ENCODE results near the gene ACOT13.
"Not testable (repeated sequence)": the region's sequence is repeated elsewhere in the genome, so short reads cannot be mapped to it uniquely, and the experiment has no call there.

ACOT13 gene

GRCh38 chr6:24699521-24700359 lies 32.9 kb downstream of the ACOT13 start:
- Histone ChIP-seq H3K36me3 (ENCODE audit: control insufficient read depth, insufficient read depth, low read length) (no peaks in the 10 kb centered on the region), H3K9me3 (ENCODE audit: control insufficient read depth, low read length) (no peaks in the 10 kb centered on the region), H3K9ac (ENCODE audit: low read length) (no peak overlapping the region), H3K4me1 (ENCODE audit: control insufficient read depth, insufficient read depth, low read length) (no peaks in the 10 kb centered on the region), H3K27me3 (ENCODE audit: control insufficient read depth, insufficient read depth, low read length) (no peaks in the 10 kb centered on the region), H3K4me3 (ENCODE audit: low read length) (no peak overlapping the region)

GRCh38 chr6:24702720-24703282 lies 35.9 kb downstream of the ACOT13 start:
- no peaks in the 10 kb centered on the region for H3K9me3 ChIP-seq (ENCODE audit: control insufficient read depth, low read length)
- no peaks in the 10 kb centered on the region for H3K4me1 ChIP-seq (ENCODE audit: control insufficient read depth, insufficient read depth, low read length)
- H3K4me3 ChIP-seq (ENCODE audit: low read length), result no peak overlapping the region
- H3K36me3 ChIP-seq (ENCODE audit: control insufficient read depth, insufficient read depth, low read length), result no peaks in the 10 kb centered on the region
- H3K27me3 ChIP-seq (ENCODE audit: control insufficient read depth, insufficient read depth, low read length), result no peaks in the 10 kb centered on the region
- H3K9ac ChIP-seq (ENCODE audit: low read length), result no peak overlapping the region

- no peak overlapping the region for H3K9ac ChIP-seq (ENCODE audit: low read length)
- no peak overlapping the region for H3K4me3 ChIP-seq (ENCODE audit: low read length)
- H3K9me3 ChIP-seq (ENCODE audit: control insufficient read depth, low read length), result no peaks in the 10 kb centered on the region
- H3K27me3 ChIP-seq (ENCODE audit: control insufficient read depth, insufficient read depth, low read length), result no peaks in the 10 kb centered on the region
- no peaks in the 10 kb centered on the region for H3K4me1 ChIP-seq (ENCODE audit: control insufficient read depth, insufficient read depth, low read length)
- no peaks in the 10 kb centered on the region for H3K36me3 ChIP-seq (ENCODE audit: control insufficient read depth, insufficient read depth, low read length)
Measured at GRCh38 chr6:24704468-24704867, 37.6 kb downstream of the ACOT13 start.

GRCh38 chr6:24708612-24709011 lies 41.7 kb downstream of the ACOT13 start:
- Histone ChIP-seq H3K4me3 (ENCODE audit: low read length) (no peak overlapping the region), H3K9me3 (ENCODE audit: control insufficient read depth, low read length) (no peaks in the 10 kb centered on the region), H3K27me3 (ENCODE audit: control insufficient read depth, insufficient read depth, low read length) (no peaks in the 10 kb centered on the region), H3K9ac (ENCODE audit: low read length) (no peak overlapping the region), H3K36me3 (ENCODE audit: control insufficient read depth, insufficient read depth, low read length) (no peaks in the 10 kb centered on the region), H3K4me1 (ENCODE audit: control insufficient read depth, insufficient read depth, low read length) (peaks cover under 1% of the 10 kb centered on the region)

DNA sequence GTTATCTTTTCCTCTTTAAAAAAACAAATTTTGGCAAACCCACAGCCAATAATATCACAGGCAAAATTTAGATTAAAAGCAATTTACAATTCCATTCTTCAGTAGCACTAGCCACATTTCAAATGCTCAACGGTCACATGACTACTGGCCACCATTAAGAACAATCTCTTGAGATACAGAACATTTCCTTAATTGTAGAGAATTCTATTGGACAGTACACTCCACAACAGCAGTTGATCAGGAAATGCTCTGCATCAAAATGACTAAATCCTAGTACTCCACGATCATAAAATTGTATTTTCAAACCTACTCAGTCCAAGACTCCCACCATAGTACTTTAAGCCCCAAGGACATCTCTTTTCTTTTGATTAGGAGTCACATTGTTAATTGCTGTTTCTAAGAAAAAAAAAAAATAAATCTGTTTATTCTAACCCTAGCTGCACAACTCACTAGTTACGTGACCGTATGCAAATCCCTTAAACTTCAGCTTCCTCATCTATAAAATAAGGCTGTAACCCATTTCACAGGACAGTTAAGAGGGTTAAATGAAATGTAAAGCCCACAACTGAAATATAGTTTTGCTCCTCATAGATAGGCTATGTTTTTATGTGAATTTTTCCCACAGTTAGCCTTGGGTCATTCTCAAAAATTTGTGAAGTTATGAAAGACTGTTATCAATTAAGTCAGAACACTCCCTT lies 42.3 kb downstream of the ACOT13 start:
- H3K9me3 ChIP-seq (ENCODE audit: control insufficient read depth, low read length), result no peaks in the 10 kb centered on the region
- no peak overlapping the region for H3K9ac ChIP-seq (ENCODE audit: low read length)
- H3K27me3 ChIP-seq (ENCODE audit: control insufficient read depth, insufficient read depth, low read length), result no peaks in the 10 kb centered on the region
- H3K4me3 ChIP-seq (ENCODE audit: low read length), result no peak overlapping the region
- peaks cover 3% of the 10 kb centered on the region for H3K4me1 ChIP-seq (ENCODE audit: control insufficient read depth, insufficient read depth, low read length)
- no peaks in the 10 kb centered on the region for H3K36me3 ChIP-seq (ENCODE audit: control insufficient read depth, insufficient read depth, low read length)

GRCh38 chr6:24710519-24711303 lies 43.8 kb downstream of the ACOT13 start:
- H3K9ac ChIP-seq (ENCODE audit: low read length), result no peak overlapping the region
- H3K4me1 ChIP-seq (ENCODE audit: control insufficient read depth, insufficient read depth, low read length), result peaks cover 3% of the 10 kb centered on the region
- no peaks in the 10 kb centered on the region for H3K36me3 ChIP-seq (ENCODE audit: control insufficient read depth, insufficient read depth, low read length)
- H3K27me3 ChIP-seq (ENCODE audit: control insufficient read depth, insufficient read depth, low read length), result no peaks in the 10 kb centered on the region
- H3K4me3 ChIP-seq (ENCODE audit: low read length), result no peak overlapping the region
- no peaks in the 10 kb centered on the region for H3K9me3 ChIP-seq (ENCODE audit: control insufficient read depth, low read length)

- not testable (repeated sequence) for H3K4me1 ChIP-seq (ENCODE audit: control insufficient read depth, insufficient read depth, low read length); H3K9me3 ChIP-seq (ENCODE audit: control insufficient read depth, low read length); H3K4me3 ChIP-seq (ENCODE audit: low read length); H3K36me3 ChIP-seq (ENCODE audit: control insufficient read depth, insufficient read depth, low read length); H3K27me3 ChIP-seq (ENCODE audit: control insufficient read depth, insufficient read depth, low read length)
- peak overlapping the region; percentile 51 for H3K9ac ChIP-seq (ENCODE audit: low read length)
Measured at GRCh38 chr6:24716602-24717148, 49.8 kb downstream of the ACOT13 start.

DNA sequence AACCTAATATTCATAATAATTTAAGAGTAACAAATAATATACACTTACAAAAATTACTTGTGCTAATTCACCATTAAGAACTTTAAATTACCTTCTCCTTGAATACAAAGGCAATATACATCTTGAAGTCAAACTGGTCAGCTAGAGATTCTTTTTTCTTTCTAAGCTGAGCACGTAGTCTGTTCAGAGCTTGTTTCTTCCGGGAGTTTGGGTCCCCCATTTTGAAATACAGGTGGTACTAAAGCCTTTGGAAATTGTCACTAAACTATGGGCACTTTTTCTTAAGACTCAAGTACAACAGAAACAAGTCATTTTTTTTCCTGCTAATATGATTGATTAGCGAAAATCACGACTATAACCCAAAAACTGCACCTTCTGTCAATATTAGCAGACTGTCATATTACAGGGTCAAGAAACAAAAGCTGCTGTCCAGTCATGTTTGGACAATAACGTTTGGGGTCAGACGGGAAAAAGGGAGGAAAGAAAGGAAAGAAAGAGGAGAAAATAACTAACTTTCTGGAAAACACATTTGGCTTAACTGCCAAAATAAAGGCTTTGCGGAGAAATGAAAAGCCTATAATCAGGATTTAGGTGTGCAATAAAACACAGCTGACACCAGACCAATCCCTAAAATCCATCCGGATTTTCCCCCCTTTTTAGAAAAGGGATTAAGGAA lies 51.7 kb downstream of the ACOT13 start:
- no peaks in the 10 kb centered on the region for H3K9me3 ChIP-seq (ENCODE audit: control insufficient read depth, low read length)
- peak overlapping the region; percentile 100 for H3K9ac ChIP-seq (ENCODE audit: low read length)
- H3K4me1 ChIP-seq (ENCODE audit: control insufficient read depth, insufficient read depth, low read length), result peaks cover 9% of the 10 kb centered on the region
- H3K27me3 ChIP-seq (ENCODE audit: control insufficient read depth, insufficient read depth, low read length), result no peaks in the 10 kb centered on the region
- H3K36me3 ChIP-seq (ENCODE audit: control insufficient read depth, insufficient read depth, low read length), result no peaks in the 10 kb centered on the region
- H3K4me3 ChIP-seq (ENCODE audit: low read length), result peak overlapping the region; percentile 34

- H3K9ac ChIP-seq (ENCODE audit: low read length), result peak within 1 kb of the TSS; percentile 100
- peaks cover 6% of the 10 kb centered on the region for H3K4me1 ChIP-seq (ENCODE audit: control insufficient read depth, insufficient read depth, low read length)
- no peaks in the 10 kb centered on the region for H3K27me3 ChIP-seq (ENCODE audit: control insufficient read depth, insufficient read depth, low read length)
- no peaks in the 10 kb centered on the region for H3K36me3 ChIP-seq (ENCODE audit: control insufficient read depth, insufficient read depth, low read length)
- no peaks in the 10 kb centered on the region for H3K9me3 ChIP-seq (ENCODE audit: control insufficient read depth, low read length)
- H3K4me3 ChIP-seq (ENCODE audit: low read length), result peak within 1 kb of the TSS; percentile 83
Measured at GRCh38 chr6:24719125-24719971, 52.5 kb downstream of the ACOT13 start, which contains the start of gene C6orf62. TSS of gene C6orf62 (minus strand) at chr6:24719154. CDS start at chr6:24718668, 486 bp downstream.

- H3K4me1 ChIP-seq (ENCODE audit: control insufficient read depth, insufficient read depth, low read length), result peaks cover 6% of the 10 kb centered on the region
- H3K36me3 ChIP-seq (ENCODE audit: control insufficient read depth, insufficient read depth, low read length), result no peaks in the 10 kb centered on the region
- H3K4me3 ChIP-seq (ENCODE audit: low read length), result peak overlapping the region; percentile 83
- peak overlapping the region; percentile 100 for H3K9ac ChIP-seq (ENCODE audit: low read length)
- no peaks in the 10 kb centered on the region for H3K27me3 ChIP-seq (ENCODE audit: control insufficient read depth, insufficient read depth, low read length)
- no peaks in the 10 kb centered on the region for H3K9me3 ChIP-seq (ENCODE audit: control insufficient read depth, low read length)
Measured at GRCh38 chr6:24720131-24720603, 53.3 kb downstream of the ACOT13 start.
